Glutamatergic neuron (in vitro differentiated cells): ENCODE measurements around the gene NKX3-2. TPM values are rescaled to one million over a fixed set of nuclear protein-coding genes. Genes with fewer than 3 reads are reported as not detected.

Experiments
- DNase-seq: peaks from one replicate; pipeline ENCODE4 v3.0.0; 2022
- H3K27ac Mint-ChIP-seq: one replicate; pipeline ENCODE4 v1.8.0; 2020; ENCODE audit warnings: mild to moderate bottlenecking, mixed read lengths, inconsistent platforms; ENCODE audit not compliant: unreplicated experiment
- H3K27me3 Mint-ChIP-seq: one replicate; pipeline ENCODE4 v1.8.0; 2020; ENCODE audit warnings: mild to moderate bottlenecking, moderate library complexity, mixed read lengths, inconsistent platforms; ENCODE audit not compliant: unreplicated experiment
- H3K36me3 Mint-ChIP-seq: one replicate; pipeline ENCODE4 v1.8.0; 2020; ENCODE audit warnings: mild to moderate bottlenecking, mixed read lengths, inconsistent platforms; ENCODE audit not compliant: unreplicated experiment
- H3K4me1 Mint-ChIP-seq: one replicate; pipeline ENCODE4 v1.8.0; 2020; ENCODE audit warnings: mild to moderate bottlenecking, low read depth, mixed read lengths, inconsistent platforms; ENCODE audit not compliant: unreplicated experiment
- H3K4me3 Mint-ChIP-seq: one replicate; pipeline ENCODE4 v1.8.0; 2020; ENCODE audit warnings: mild to moderate bottlenecking, mixed read lengths, inconsistent platforms; ENCODE audit not compliant: unreplicated experiment
- H3K9me3 Mint-ChIP-seq: one replicate; pipeline ENCODE4 v1.8.0; 2020; ENCODE audit warnings: mild to moderate bottlenecking, moderate library complexity, mixed read lengths, inconsistent platforms; ENCODE audit not compliant: unreplicated experiment
- CTCF ChIP-seq: fragments of 200-600 bp; sonication (generic); IDR thresholded peaks from one replicate; pipeline ENCODE4 v1.5.0; 2021; ENCODE audit not compliant: partially characterized antibody, unreplicated experiment
- total RNA-seq: library from RNA; stranded (reverse); fragmentation: NEBNext Ultra II Directional; extraction: Animal tissue kit (Norgen Biotek cat#: 25700); gene quantifications from one replicate; pipeline ENCODE4 v1.2.1, GENCODE V29; 2021; ENCODE audit not compliant: unreplicated experiment

NKX3-2 gene
- total RNA-seq, 1 donor from 2014 or later, result 0.25 TPM

- Mint-ChIP-seq H3K27me3 (peaks cover 56% of the 10 kb centered on the region), H3K36me3 (peaks cover 8% of the 10 kb centered on the region), H3K9me3 (peaks cover 11% of the 10 kb centered on the region), H3K4me3 (no peak overlapping the region), H3K4me1 (no peaks in the 10 kb centered on the region), H3K27ac (no peak overlapping the region)
- TF ChIP-seq CTCF, result no peak
- DNase-seq, result no peak
Observed at GRCh38 chr4:13526658-13527057, 17.6 kb downstream of the NKX3-2 start.

- H3K27me3 Mint-ChIP-seq, result peaks cover 58% of the 10 kb centered on the region
Observed at GRCh38 chr4:13525606-13526281, 18.6 kb downstream of the NKX3-2 start.

GRCh38 chr4:13524504-13525243, 19.6 kb downstream of the NKX3-2 start:
- H3K4me1 Mint-ChIP-seq, result no peaks in the 10 kb centered on the region
- H3K27ac Mint-ChIP-seq, result no peak overlapping the region
- peaks cover 11% of the 10 kb centered on the region for H3K9me3 Mint-ChIP-seq
- no peak overlapping the region for H3K4me3 Mint-ChIP-seq
- peaks cover 51% of the 10 kb centered on the region for H3K27me3 Mint-ChIP-seq
- H3K36me3 Mint-ChIP-seq, result peaks cover 8% of the 10 kb centered on the region
- DNase-seq, result no peak
- no peak for TF ChIP-seq CTCF

More at GRCh38 chr4:13525606-13526281, 18.6 kb downstream of the NKX3-2 start:
- peaks cover 8% of the 10 kb centered on the region for H3K36me3 Mint-ChIP-seq
- no peaks in the 10 kb centered on the region for H3K4me1 Mint-ChIP-seq
- no peak overlapping the region for H3K4me3 Mint-ChIP-seq
- no peak for DNase-seq
- peaks cover 11% of the 10 kb centered on the region for H3K9me3 Mint-ChIP-seq
- TF ChIP-seq CTCF, result no peak
- no peak overlapping the region for H3K27ac Mint-ChIP-seq

GRCh38 chr4:13523591-13524503, 20.5 kb downstream of the NKX3-2 start:
- no peak for TF ChIP-seq CTCF
- Mint-ChIP-seq H3K4me3 (no peak overlapping the region), H3K9me3 (peaks cover 9% of the 10 kb centered on the region), H3K4me1 (no peaks in the 10 kb centered on the region), H3K27me3 (peaks cover 46% of the 10 kb centered on the region), H3K27ac (no peak overlapping the region), H3K36me3 (peaks cover 8% of the 10 kb centered on the region)
- DNase-seq, result no peak
